SK-N-SH (cell line): Measurements from ENCODE around the gene S100B. TPM values are rescaled to one million over a fixed set of nuclear protein-coding genes. Genes with fewer than 3 reads are reported as not detected.
"Not testable (repeated sequence)": the region's sequence is repeated elsewhere in the genome, so short reads cannot be mapped to it uniquely, and the experiment has no call there.

Experiments used
- CTCF ChIA-PET: fragments of 300-600, 350-600 bp; formaldehyde crosslinking; extraction: SDS; loops from one replicate; lab custom pipeline; 2021; lab: Yijun Ruan, JAX
- POLR2A ChIA-PET: fragments of 350-600 bp; sonication (Branson Sonifier 250); formaldehyde crosslinking; extraction: SDS; loops from one replicate; lab custom pipeline; 2020; ENCODE audit warnings: antibody characterized with exemption, inconsistent platforms; lab: Yijun Ruan, JAX
- DNase-seq: peaks from one replicate; pipeline ENCODE4 v3.0.0; 2012
- H2AFZ ChIP-seq: fragments of 200-600 bp; sonication (generic); 2 replicates; pipeline ENCODE4 v1.8.1; 2016; ENCODE audit warnings: antibody characterized with exemption, mild to moderate bottlenecking, low read depth
- H3F3A ChIP-seq: fragments of 200-600 bp; sonication (generic); replicated peaks from 2 replicates; pipeline ENCODE3; 2016; ENCODE audit warnings: antibody characterized with exemption, mild to moderate bottlenecking; ENCODE audit not compliant: insufficient read depth
- H3K27ac ChIP-seq, 2 experiments: fragments of 200-500 bp in 1 of 2; fragments of 200-600 bp in 1 of 2; sonication (Bioruptor generic) in 1 of 2; sonication (generic), shearing (Covaris generic) in 1 of 2; 2 replicates each; pipeline versions ENCODE4 v1.5.1 to v1.6.1; 2014 to 2016; ENCODE audit warnings: low read depth in 2 of 2, inconsistent platforms in 1 of 2, low read length in 1 of 2, mild to moderate bottlenecking in 1 of 2, mixed read lengths in 1 of 2
- H3K27me3 ChIP-seq: fragments of 200-600 bp; sonication (generic), shearing (Covaris generic); 2 replicates; pipeline ENCODE4 v1.6.1; 2016; ENCODE audit warnings: mixed run types; ENCODE audit not compliant: insufficient read depth
- H3K36me3 ChIP-seq, 2 experiments: fragments of 200-500 bp in 1 of 2; fragments of 200-600 bp in 1 of 2; sonication (Bioruptor generic) in 1 of 2; sonication (generic) in 1 of 2; replicated peaks in 1 of 2; 2 replicates each; pipeline versions ENCODE3 to v1.5.1; 2014 to 2016; ENCODE audit warnings: low read length in 1 of 2, mild to moderate bottlenecking in 1 of 2; ENCODE audit not compliant: insufficient read depth in 2 of 2, control insufficient read depth in 1 of 2
- H3K4me1 ChIP-seq, 2 experiments: fragments of 200-500 bp in 1 of 2; fragments of 200-600 bp in 1 of 2; sonication (Bioruptor generic) in 1 of 2; sonication (generic), shearing (Covaris generic) in 1 of 2; 2 replicates each; pipeline versions ENCODE4 v1.5.1 to v1.6.1; 2014 to 2016; ENCODE audit warnings: low read depth in 1 of 2, low read length in 1 of 2, mixed run types in 1 of 2; ENCODE audit not compliant: insufficient read depth in 2 of 2, control insufficient read depth in 1 of 2
- H3K4me2 ChIP-seq: fragments of 200-600 bp; sonication (generic), shearing (Covaris generic); 2 replicates; pipeline ENCODE4 v1.6.1; 2017; ENCODE audit warnings: mixed run types
- H3K4me3 ChIP-seq, 2 experiments: fragments of 200-500 bp in 1 of 2; fragments of 200-600 bp in 1 of 2; sonication (Bioruptor generic) in 1 of 2; sonication (generic), shearing (Covaris generic) in 1 of 2; 2 replicates each; pipeline versions ENCODE4 v1.5.1 to v1.8.1; 2014 to 2016; ENCODE audit warnings: low read depth in 2 of 2, inconsistent platforms in 1 of 2, low read length in 1 of 2, mild to moderate bottlenecking in 1 of 2, mixed read lengths in 1 of 2, moderate library complexity in 1 of 2
- H3K79me2 ChIP-seq: fragments of 200-600 bp; sonication (generic); 2 replicates; pipeline ENCODE4 v1.8.1; 2017; ENCODE audit warnings: mild to moderate bottlenecking; ENCODE audit not compliant: insufficient read depth
- H3K9ac ChIP-seq: fragments of 200-600 bp; sonication (generic); 2 replicates; pipeline ENCODE4 v1.6.1; 2017; ENCODE audit warnings: mixed run types
- H3K9me2 ChIP-seq: fragments of 200-600 bp; sonication (generic); 2 replicates; pipeline ENCODE4 v1.6.1; 2017; ENCODE audit warnings: mixed run types
- H3K9me3 ChIP-seq: fragments of 200-600 bp; sonication (generic); 2 replicates; pipeline ENCODE4 v1.6.1; 2017; ENCODE audit warnings: mixed run types, mild to moderate bottlenecking, moderate library complexity
- H4K20me1 ChIP-seq: fragments of 200-600 bp; sonication (generic); 2 replicates; pipeline ENCODE4 v1.6.1; 2017; ENCODE audit warnings: mild to moderate bottlenecking, mixed run types; ENCODE audit not compliant: insufficient read depth
- CTCF ChIP-seq: fragments of 200-600 bp; sonication (generic); IDR thresholded peaks from 2 replicates; pipeline ENCODE4 v1.6.1; 2017; ENCODE audit warnings: antibody characterized with exemption, mild to moderate bottlenecking, moderate library complexity
- EP300 ChIP-seq, 2 experiments: IDR thresholded peaks; 2 replicates each; pipeline versions ENCODE4 v1.4.0 to v1.6.1; 2012; ENCODE audit warnings: borderline replicate concordance in 1 of 2, low read depth in 1 of 2, low read length in 1 of 2
- FOSL2 ChIP-seq: IDR thresholded peaks from 2 replicates; pipeline ENCODE4 v1.4.0; 2012; ENCODE audit warnings: low read depth, mild to moderate bottlenecking, moderate library complexity, borderline replicate concordance
- FOXJ3 ChIP-seq: sonication (generic); formaldehyde crosslinking; IDR thresholded peaks from 2 replicates; pipeline ENCODE4 v1.5.1; 2020; ENCODE audit warnings: mild to moderate bottlenecking, missing genetic modification reagents
- FOXM1 ChIP-seq: IDR thresholded peaks from 2 replicates; pipeline ENCODE4 v1.4.0; 2012; ENCODE audit warnings: low read depth, mild to moderate bottlenecking
- GABPA ChIP-seq: IDR thresholded peaks from 2 replicates; pipeline ENCODE4 v1.4.0; 2012; ENCODE audit warnings: low read depth, mild to moderate bottlenecking
- GATA2 ChIP-seq: sonication (generic); formaldehyde crosslinking; IDR thresholded peaks from 2 replicates; pipeline ENCODE4 v1.5.0; 2020; ENCODE audit warnings: mild to moderate bottlenecking, missing genetic modification reagents
- MAX ChIP-seq: IDR thresholded peaks from 2 replicates; pipeline ENCODE4 v1.4.0; 2012; ENCODE audit warnings: low read depth
- MXI1 ChIP-seq: IDR thresholded peaks from 2 replicates; pipeline ENCODE4 v1.6.1; 2012; ENCODE audit warnings: mild to moderate bottlenecking, low read depth, low read length, improper control_type of control experiment
- NFIC ChIP-seq: IDR thresholded peaks from 2 replicates; pipeline ENCODE4 v1.4.0; 2012; ENCODE audit warnings: borderline replicate concordance
- RCOR1 ChIP-seq: fragments of 150-350 bp; IDR thresholded peaks from 2 replicates; pipeline ENCODE4 v1.6.1; 2017; ENCODE audit warnings: antibody characterized with exemption, low read length
- RXRA ChIP-seq: IDR thresholded peaks from 2 replicates; pipeline ENCODE4 v1.4.0; 2012; ENCODE audit warnings: low read depth, mild to moderate bottlenecking, borderline replicate concordance
- SIN3A ChIP-seq: IDR thresholded peaks from 2 replicates; pipeline ENCODE4 v1.6.1; 2012; ENCODE audit warnings: low read depth, mild to moderate bottlenecking, low read length, moderate library complexity, borderline replicate concordance
- SMC3 ChIP-seq: IDR thresholded peaks from 2 replicates; pipeline ENCODE4 v1.6.1; 2012; ENCODE audit warnings: low read depth, low read length, improper control_type of control experiment
- TAF1 ChIP-seq: IDR thresholded peaks from 2 replicates; pipeline ENCODE4 v1.6.1; 2012; ENCODE audit warnings: low read depth, mild to moderate bottlenecking, low read length, moderate library complexity, borderline replicate concordance
- TCF12 ChIP-seq: IDR thresholded peaks from 2 replicates; pipeline ENCODE4 v1.4.0; 2012
- TEAD4 ChIP-seq: IDR thresholded peaks from 2 replicates; pipeline ENCODE4 v1.4.0; 2012; ENCODE audit warnings: mild to moderate bottlenecking, borderline replicate concordance; ENCODE audit not compliant: insufficient read depth
- YY1 ChIP-seq: IDR thresholded peaks from 2 replicates; pipeline ENCODE4 v1.4.0; 2012; ENCODE audit warnings: low read depth, mild to moderate bottlenecking
- WGBS: methylation state at CpG from one replicate; pipeline ENCODE4 v1.1.6; 2017; ENCODE audit warnings: low lambda C conversion rate; 5-methylcytosine and 5-hydroxymethylcytosine counted together
- polyA plus RNA-seq, 3 experiments: library from polyadenylated mRNA; depleted of rRNA; stranded (reverse); fragments of >200 nt; gene quantifications; 2 replicates each; pipeline ENCODE4 v1.2.3, GENCODE V29; 2012
- TF ChIP-seq, protein P1 (sequence below): IDR thresholded peaks from 2 replicates; pipeline ENCODE4; 2012
- TF ChIP-seq, protein P2 (sequence below): fragments of 150-350 bp; IDR thresholded peaks from 2 replicates; pipeline ENCODE4 v1.6.1; 2017; ENCODE audit warnings: antibody characterized with exemption, low read length, low read depth, borderline replicate concordance

Gene S100B
- polyA plus RNA-seq, 1 of the 3 experiments (the other 2 are of a cell fraction), result 0.12 TPM

DNA sequence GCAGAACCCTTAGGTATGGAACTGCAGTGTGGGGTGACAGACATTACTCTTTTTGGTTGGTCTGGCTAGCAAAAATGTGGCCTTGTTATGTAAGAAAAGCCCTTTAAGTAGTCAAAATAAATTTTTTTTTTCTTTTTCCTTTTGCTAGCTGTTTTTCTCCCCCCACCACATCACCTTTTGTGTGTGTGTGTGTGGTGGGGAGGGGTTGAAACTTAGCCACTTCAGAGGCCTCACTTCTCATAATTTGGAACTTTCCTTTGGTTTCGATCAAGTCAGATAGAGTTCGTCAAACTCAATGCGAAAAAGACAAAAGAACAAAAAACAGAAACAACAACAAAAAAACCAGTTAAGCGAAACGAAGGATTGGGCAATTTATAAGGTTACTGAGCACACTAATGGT is 28.7 kb upstream of the S100B start:
- no peaks in the 10 kb centered on the region for H3K9me3 ChIP-seq
- no peak for DNase-seq
- H3K4me1 ChIP-seq, result peaks cover 5 to 22% of the 10 kb centered on the region in 2 experiments; a peak in 2 of 4 replicates
- H4K20me1 ChIP-seq, result peaks cover 11% of the 10 kb centered on the region
- no peak overlapping the region for H3K4me3 ChIP-seq
- no peaks in the 10 kb centered on the region for H3K9me2 ChIP-seq
- no peak overlapping the region for H3K9ac ChIP-seq
- H2AFZ ChIP-seq, result no peak overlapping the region
- no peak overlapping the region for H3K27ac ChIP-seq
- 98% methylated on average over 5 of the region's 5 CpGs for WGBS
- H3K27me3 ChIP-seq, result no peaks in the 10 kb centered on the region
- peaks cover 30% of the 10 kb centered on the region for H3K79me2 ChIP-seq
- peaks cover 9 to 13% of the 10 kb centered on the region in 2 experiments for H3K36me3 ChIP-seq
- H3F3A ChIP-seq, result peaks cover 17% of the 10 kb centered on the region
- TF ChIP-seq MAX (no peak), SIN3A (no peak), GATA2 (CRISPR knock-in tag) (no peak), FOSL2 (no peak), NFIC (no peak), RCOR1 (no peak), FOXJ3 (CRISPR knock-in tag) (no peak), TAF1 (no peak)
- TF ChIP-seq, protein P1, sequence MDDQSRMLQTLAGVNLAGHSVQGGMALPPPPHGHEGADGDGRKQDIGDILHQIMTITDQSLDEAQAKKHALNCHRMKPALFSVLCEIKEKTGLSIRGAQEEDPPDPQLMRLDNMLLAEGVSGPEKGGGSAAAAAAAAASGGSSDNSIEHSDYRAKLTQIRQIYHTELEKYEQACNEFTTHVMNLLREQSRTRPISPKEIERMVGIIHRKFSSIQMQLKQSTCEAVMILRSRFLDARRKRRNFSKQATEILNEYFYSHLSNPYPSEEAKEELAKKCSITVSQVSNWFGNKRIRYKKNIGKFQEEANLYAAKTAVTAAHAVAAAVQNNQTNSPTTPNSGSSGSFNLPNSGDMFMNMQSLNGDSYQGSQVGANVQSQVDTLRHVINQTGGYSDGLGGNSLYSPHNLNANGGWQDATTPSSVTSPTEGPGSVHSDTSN, result no peak
- TF ChIP-seq, all 33 proteins: peak for 0
- CTCF ChIA-PET, result no interaction called here
- POLR2A ChIA-PET, result no interaction called here
- no peak overlapping the region for H3K4me2 ChIP-seq

GRCh38 chr21:46630915-46631314 is 26.0 kb upstream of the S100B start:
- H2AFZ ChIP-seq, DNase-seq, POLR2A ChIA-PET, H3K4me2 ChIP-seq, H3K9me2 ChIP-seq, H3K36me3 ChIP-seq, CTCF ChIA-PET, H3K79me2 ChIP-seq, H3K4me3 ChIP-seq, H3K27ac ChIP-seq, H3K9me3 ChIP-seq, H3F3A ChIP-seq, H3K27me3 ChIP-seq, H3K4me1 ChIP-seq, H3K9ac ChIP-seq, H4K20me1 ChIP-seq: not testable (repeated sequence)
- 42% methylated on average over 2 of the region's 2 CpGs for WGBS

- CTCF ChIA-PET, result interaction anchor here (1.1 to 1.8 kb wide), 3 partner anchors 11 to 33 kb away, joined by 3 to 4 read pairs (median 4); no protein-coding TSS in a partner anchor
- Histone ChIP-seq H3K27me3 (no peaks in the 10 kb centered on the region), H3K9ac (no peak overlapping the region), H3K4me2 (no peak overlapping the region), H3K9me2 (no peaks in the 10 kb centered on the region), H3K36me3 (no peaks in the 10 kb centered on the region), H3K4me3 (no peak overlapping the region), H3K27ac (no peak overlapping the region), H3K4me1 (no peaks in the 10 kb centered on the region), H2AFZ (no peak overlapping the region), H3K79me2 (no peaks in the 10 kb centered on the region), H4K20me1 (no peaks in the 10 kb centered on the region), H3K9me3 (peaks cover 9% of the 10 kb centered on the region; the same call in 1 of the 2 replicates), H3F3A (peaks cover 7% of the 10 kb centered on the region)
- no peak for DNase-seq
- POLR2A ChIA-PET, result no interaction called here
- WGBS, result 48% methylated on average over 6 of the region's 6 CpGs
- TF ChIP-seq TEAD4, result no peak
- TF ChIP-seq TCF12, result no peak
- TF ChIP-seq MXI1, result no peak
- TF ChIP-seq SIN3A, result no peak
- no peak for TF ChIP-seq SMC3
- TF ChIP-seq, protein P2, sequence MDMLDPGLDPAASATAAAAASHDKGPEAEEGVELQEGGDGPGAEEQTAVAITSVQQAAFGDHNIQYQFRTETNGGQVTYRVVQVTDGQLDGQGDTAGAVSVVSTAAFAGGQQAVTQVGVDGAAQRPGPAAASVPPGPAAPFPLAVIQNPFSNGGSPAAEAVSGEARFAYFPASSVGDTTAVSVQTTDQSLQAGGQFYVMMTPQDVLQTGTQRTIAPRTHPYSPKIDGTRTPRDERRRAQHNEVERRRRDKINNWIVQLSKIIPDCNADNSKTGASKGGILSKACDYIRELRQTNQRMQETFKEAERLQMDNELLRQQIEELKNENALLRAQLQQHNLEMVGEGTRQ, result no peak
- no peak for TF ChIP-seq YY1
- no peak for TF ChIP-seq CTCF
- TF ChIP-seq RXRA, result no peak
- TF ChIP-seq EP300 (IDR thresholded peaks at IDR 0.05; ENCODE audit: borderline replicate concordance in 1 of 2, low read depth in 1 of 2, low read length in 1 of 2), result no peak
- no peak for TF ChIP-seq GABPA
- TF ChIP-seq FOXM1, result no peak
Measured at GRCh38 chr21:46628868-46629267, 24.0 kb upstream of the S100B start.
